Measurements from ENCODE around the gene KLHL9.

DNA sequence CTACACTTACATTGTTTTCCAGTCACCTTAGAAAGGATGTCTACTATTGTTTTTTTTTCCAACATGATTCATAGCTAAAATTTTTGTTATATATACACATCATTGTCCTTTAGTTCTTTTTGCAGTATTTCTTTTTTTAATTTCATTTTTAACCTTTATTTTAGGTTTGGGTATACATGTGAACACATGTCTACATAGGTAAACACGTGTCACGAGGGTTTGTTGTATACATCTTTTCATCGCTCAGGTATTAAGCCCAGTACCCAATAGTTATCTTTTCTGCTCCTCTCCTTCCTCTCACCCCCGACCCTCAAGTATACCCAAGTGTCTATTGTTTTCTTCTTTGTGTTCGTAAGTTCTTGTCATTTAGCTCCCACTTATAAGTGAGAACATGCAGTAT, 49.1 kb downstream of the KLHL9 start:
- TF ChIP-seq, protein P1, sequence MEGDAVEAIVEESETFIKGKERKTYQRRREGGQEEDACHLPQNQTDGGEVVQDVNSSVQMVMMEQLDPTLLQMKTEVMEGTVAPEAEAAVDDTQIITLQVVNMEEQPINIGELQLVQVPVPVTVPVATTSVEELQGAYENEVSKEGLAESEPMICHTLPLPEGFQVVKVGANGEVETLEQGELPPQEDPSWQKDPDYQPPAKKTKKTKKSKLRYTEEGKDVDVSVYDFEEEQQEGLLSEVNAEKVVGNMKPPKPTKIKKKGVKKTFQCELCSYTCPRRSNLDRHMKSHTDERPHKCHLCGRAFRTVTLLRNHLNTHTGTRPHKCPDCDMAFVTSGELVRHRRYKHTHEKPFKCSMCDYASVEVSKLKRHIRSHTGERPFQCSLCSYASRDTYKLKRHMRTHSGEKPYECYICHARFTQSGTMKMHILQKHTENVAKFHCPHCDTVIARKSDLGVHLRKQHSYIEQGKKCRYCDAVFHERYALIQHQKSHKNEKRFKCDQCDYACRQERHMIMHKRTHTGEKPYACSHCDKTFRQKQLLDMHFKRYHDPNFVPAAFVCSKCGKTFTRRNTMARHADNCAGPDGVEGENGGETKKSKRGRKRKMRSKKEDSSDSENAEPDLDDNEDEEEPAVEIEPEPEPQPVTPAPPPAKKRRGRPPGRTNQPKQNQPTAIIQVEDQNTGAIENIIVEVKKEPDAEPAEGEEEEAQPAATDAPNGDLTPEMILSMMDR (IDR thresholded peaks at IDR 0.05), result no peak
- TF ChIP-seq POLR2A (IDR thresholded peaks at IDR 0.05), result no peak

All from uterus (tissue), 2 donors.